ENCODE results near the gene MARCHF4. TPM values are rescaled to one million over a fixed set of nuclear protein-coding genes. Genes with fewer than 3 reads are reported as not detected.

MARCHF4 gene
- total RNA-seq, 1 experiment from 2014 or later: not detected

GRCh38 chr2:216345846-216346245, 26.4 kb downstream of the MARCHF4 start:
- no peaks in the 10 kb centered on the region for H3K36me3 ChIP-seq (ENCODE audit: control insufficient read depth in 1 of 2, insufficient read depth in 2 of 2, low read length in 2 of 2)
- POLR2A ChIA-PET: no interaction called here
- intact Hi-C loops (cut with micrococcal nuclease): no loop called here
- no peak overlapping the region for H2AFZ ChIP-seq (ENCODE audit: low read depth, low read length, poor library complexity, severe bottlenecking)
- RAD21 ChIA-PET (ENCODE audit: low non-redundant PET in 1 of 2, low total read pairs in 2 of 2, uncharacterized antibody in 2 of 2, unreplicated experiment in 2 of 2): no interaction called here
- no peak for DNase-seq (ENCODE audit: low read depth, low spot score)
- H4K20me1 ChIP-seq (ENCODE audit: insufficient read depth): no peaks in the 10 kb centered on the region
- H3K4me3 ChIP-seq (replicated peaks in 1 of 2; ENCODE audit: low read depth in 1 of 2, low read length in 2 of 2): no peak overlapping the region
- H3K27ac ChIP-seq (ENCODE audit: low read depth, low read length): no peak overlapping the region
- H3K4me1 ChIP-seq (ENCODE audit: control insufficient read depth in 1 of 2, insufficient read depth in 2 of 2, low read length in 2 of 2): peaks cover 0 to 11% of the 10 kb centered on the region in 2 experiments; a peak in 2 of 4 replicates
- CTCF ChIA-PET: no interaction called here
- no TSS peak for BruUV-seq (replicated peaks)
- no peak for ATAC-seq
- H3K9me2 ChIP-seq (ENCODE audit: insufficient read depth): no peaks in the 10 kb centered on the region
- H3K27me3 ChIP-seq (ENCODE audit: insufficient read depth, low read length): peaks cover 15% of the 10 kb centered on the region; the same call in 1 of the 2 replicates
- TF ChIP-seq SRF (IDR thresholded peaks at IDR 0.05; ENCODE audit: low read depth) (no peak), POLR2A (IDR thresholded peaks at IDR 0.05; ENCODE audit: borderline replicate concordance, extremely low read depth, insufficient read depth, insufficient read length) (no peak), CBX3 (IDR thresholded peaks at IDR 0.05; ENCODE audit: low read depth) (no peak), POLR2AphosphoS5 (IDR thresholded peaks at IDR 0.05; ENCODE audit: low read depth, low read length) (no peak), MAX (IDR thresholded peaks at IDR 0.05) (no peak), ATF3 (IDR thresholded peaks at IDR 0.05) (no peak), RAD21 (IDR thresholded peaks at IDR 0.05; ENCODE audit: low read depth) (no peak), CEBPB (IDR thresholded peaks at IDR 0.05; ENCODE audit: low read depth) (no peak), ZBTB33 (IDR thresholded peaks at IDR 0.05; ENCODE audit: extremely low read depth, insufficient replicate concordance, low read length) (no peak), YY1 (IDR thresholded peaks at IDR 0.05; ENCODE audit: extremely low read depth, insufficient replicate concordance, low read depth, low read length) (no peak), CTCF (IDR thresholded peaks at IDR 0.05 in 2 of 3, conservative IDR thresholded peaks at IDR 0.05 in 1 of 3; ENCODE audit: borderline replicate concordance in 1 of 3, insufficient read depth in 1 of 3, low read depth in 2 of 3, low read length in 2 of 3) (no peak)
- H3K4me2 ChIP-seq (ENCODE audit: low read length): no peak overlapping the region
- H3K79me2 ChIP-seq (ENCODE audit: insufficient read depth, low read length): no peaks in the 10 kb centered on the region
- no peaks in the 10 kb centered on the region for H3K9me3 ChIP-seq (ENCODE audit: control insufficient read depth in 1 of 2, insufficient read depth in 1 of 2, low read depth in 1 of 2, low read length in 2 of 2)
- no peak overlapping the region for H3K9ac ChIP-seq (ENCODE audit: low read length)

Measured in HCT116 (cell line).